Liver (tissue), 9 donors: ENCODE measurements around the gene PALM3. TPM values are rescaled to one million over a fixed set of nuclear protein-coding genes. Genes with fewer than 3 reads are reported as not detected.

Source experiments
- DNase-seq: peaks from one replicate; pipeline ENCODE4 v3.0.0-alpha.2; 2017; ENCODE audit warnings: low spot score
- H3K27ac ChIP-seq, 2 donors: one replicate each; pipeline ENCODE4 v1.7.0; 2013; ENCODE audit warnings: inconsistent platforms in 2 of 2, low read length in 2 of 2, control low read depth in 1 of 2, low read depth in 1 of 2, mild to moderate bottlenecking in 1 of 2
- H3K27me3 ChIP-seq, 4 donors: one replicate each; pipeline versions ENCODE4 v1.6.1 to v1.7.0; 2013; ENCODE audit warnings: low read length in 3 of 4, inconsistent platforms in 1 of 4, mild to moderate bottlenecking in 1 of 4, moderate library complexity in 1 of 4; ENCODE audit not compliant: control insufficient read depth in 4 of 4, insufficient read depth in 4 of 4
- H3K36me3 ChIP-seq, 4 donors: one replicate each; pipeline versions ENCODE4 v1.6.1 to v1.7.0; 2013; ENCODE audit warnings: low read length in 3 of 4, mild to moderate bottlenecking in 3 of 4, low read depth in 1 of 4, moderate library complexity in 1 of 4; ENCODE audit not compliant: control insufficient read depth in 4 of 4, insufficient read depth in 3 of 4
- H3K4me1 ChIP-seq, 4 donors: one replicate each; pipeline versions ENCODE4 v1.6.1 to v1.7.0; 2013; ENCODE audit warnings: low read length in 3 of 4, mild to moderate bottlenecking in 3 of 4, moderate library complexity in 1 of 4; ENCODE audit not compliant: control insufficient read depth in 4 of 4, insufficient read depth in 4 of 4
- H3K4me3 ChIP-seq, 3 donors: one replicate each; pipeline versions ENCODE4 v1.6.1 to v1.7.0; 2013; ENCODE audit warnings: low read length in 3 of 3, control low read depth in 1 of 3, low read depth in 1 of 3, mild to moderate bottlenecking in 1 of 3
- H3K9ac ChIP-seq, 2 donors: one replicate each; pipeline ENCODE4 v1.7.0; 2013; ENCODE audit warnings: low read length in 2 of 2, mild to moderate bottlenecking in 2 of 2, moderate library complexity in 2 of 2, control low read depth in 1 of 2, low read depth in 1 of 2
- H3K9me3 ChIP-seq, 4 donors: one replicate each; pipeline versions ENCODE4 v1.6.1 to v1.7.0; 2013; ENCODE audit warnings: low read length in 3 of 4; ENCODE audit not compliant: control insufficient read depth in 4 of 4
- EGR1 ChIP-seq, 2 donors: IDR thresholded peaks; 2 replicates each; pipeline ENCODE4 v1.6.1; 2016 to 2018; ENCODE audit warnings: antibody characterized with exemption in 2 of 2, low read depth in 2 of 2
- FOXA1 ChIP-seq: IDR thresholded peaks from 2 replicates; pipeline ENCODE4 v1.6.1; 2016; ENCODE audit warnings: antibody characterized with exemption
- FOXA2 ChIP-seq: IDR thresholded peaks from 2 replicates; pipeline ENCODE4 v1.6.1; 2016; ENCODE audit warnings: antibody characterized with exemption
- GABPA ChIP-seq, 2 donors: IDR thresholded peaks in 1 of 2; conservative IDR thresholded peaks in 1 of 2; 2 replicates each; pipeline ENCODE4 v1.6.1; 2016; ENCODE audit warnings: antibody characterized with exemption in 2 of 2, mild to moderate bottlenecking in 1 of 2, moderate library complexity in 1 of 2
- HNF4G ChIP-seq: IDR thresholded peaks from 2 replicates; pipeline ENCODE4 v1.6.1; 2016; ENCODE audit warnings: antibody characterized with exemption
- JUND ChIP-seq, 2 donors: IDR thresholded peaks; 2 replicates each; pipeline ENCODE4 v1.6.1; 2016; ENCODE audit warnings: antibody characterized with exemption in 2 of 2
- NR2F2 ChIP-seq: IDR thresholded peaks from 2 replicates; pipeline ENCODE4 v1.6.1; 2016; ENCODE audit warnings: antibody characterized with exemption
- RAD21 ChIP-seq, 2 donors: IDR thresholded peaks; 2 replicates each; pipeline ENCODE4 v1.6.1; 2016; ENCODE audit warnings: antibody characterized with exemption in 2 of 2, mild to moderate bottlenecking in 2 of 2
- RXRA ChIP-seq, 2 donors: IDR thresholded peaks; 2 replicates each; pipeline ENCODE4 v1.6.1; 2017 to 2018; ENCODE audit warnings: antibody characterized with exemption in 2 of 2, mild to moderate bottlenecking in 1 of 2
- TAF1 ChIP-seq: conservative IDR thresholded peaks from 2 replicates; pipeline ENCODE4 v1.6.1; 2016; ENCODE audit warnings: antibody characterized with exemption, mild to moderate bottlenecking
- YY1 ChIP-seq: IDR thresholded peaks from 2 replicates; pipeline ENCODE4 v1.6.1; 2016; ENCODE audit warnings: antibody characterized with exemption, mild to moderate bottlenecking
- WGBS: extraction: QIAGEN DNeasy Blood & Tissue Kit; methylation state at CpG from one replicate; pipeline ENCODE4 v1.1.7; 2013; 5-methylcytosine and 5-hydroxymethylcytosine counted together
- polyA plus RNA-seq, 2 donors: library from polyadenylated mRNA; stranded (reverse) in 1 of 2; unstranded in 1 of 2; fragments of 200-250 nt in 1 of 2; fragments of >200 nt in 1 of 2; fragmentation: Nextera tagmentation in 1 of 2; extraction: Ambion mirVana in 1 of 2; gene quantifications; one replicate each; pipeline versions ENCODE4 v1.2.1 to v1.2.3, GENCODE V29; 2013 to 2015
- total RNA-seq, 2 donors: library from RNA; depleted of rRNA; stranded (reverse); fragments of >200 nt; gene quantifications; one replicate each; pipeline ENCODE4 v1.2.3, GENCODE V29; 2014
- TF ChIP-seq, protein P1 (sequence below): IDR thresholded peaks from 2 replicates; pipeline ENCODE4 v1.6.1; 2016; ENCODE audit warnings: antibody characterized with exemption, mild to moderate bottlenecking
- TF ChIP-seq, protein P2 (sequence below): IDR thresholded peaks from 2 replicates; pipeline ENCODE4 v1.6.1; 2016; ENCODE audit warnings: antibody characterized with exemption
- TF ChIP-seq, protein P3 (sequence below): IDR thresholded peaks from 2 replicates; pipeline ENCODE4 v1.6.1; 2016; ENCODE audit warnings: antibody characterized with exemption
- donor health status: healthy.
- donor health status: healthy.
- donor health status: healthy.
- donor health status: healthy.
- donor health status: healthy.

PALM3 gene
- total and polyA plus RNA-seq, 4 donors, result 1.4 to 17.9 (median 5.9) TPM

DNA sequence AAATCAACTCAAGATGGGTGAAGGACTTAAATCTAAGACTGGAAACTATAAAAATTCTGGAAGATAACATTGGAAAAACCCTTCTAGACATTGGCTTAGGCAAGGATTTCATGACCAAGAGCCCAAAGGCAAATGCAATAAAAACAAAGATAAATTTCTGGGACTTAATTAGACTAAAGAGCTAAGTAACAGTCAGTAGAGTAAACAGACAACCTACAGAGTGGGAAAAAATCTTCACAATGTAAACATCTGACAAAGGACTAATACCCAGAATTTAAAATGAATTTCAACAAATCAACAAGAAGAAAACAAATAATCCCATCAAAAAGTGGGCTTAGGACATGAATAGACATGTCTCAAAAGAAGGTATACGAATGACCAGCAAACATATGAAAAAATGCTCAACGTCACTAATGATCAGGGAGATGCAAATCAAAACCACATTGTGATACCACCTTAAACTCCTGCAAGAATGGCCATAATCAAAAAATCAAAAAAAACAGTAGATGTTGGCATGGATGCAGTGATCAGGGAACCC lies 49.4 kb downstream of the PALM3 start:
- DNase-seq, result no peak
- no peak overlapping the region for H3K27ac ChIP-seq
- WGBS, result 92% methylated on average over 2 of the region's 2 CpGs

DNA sequence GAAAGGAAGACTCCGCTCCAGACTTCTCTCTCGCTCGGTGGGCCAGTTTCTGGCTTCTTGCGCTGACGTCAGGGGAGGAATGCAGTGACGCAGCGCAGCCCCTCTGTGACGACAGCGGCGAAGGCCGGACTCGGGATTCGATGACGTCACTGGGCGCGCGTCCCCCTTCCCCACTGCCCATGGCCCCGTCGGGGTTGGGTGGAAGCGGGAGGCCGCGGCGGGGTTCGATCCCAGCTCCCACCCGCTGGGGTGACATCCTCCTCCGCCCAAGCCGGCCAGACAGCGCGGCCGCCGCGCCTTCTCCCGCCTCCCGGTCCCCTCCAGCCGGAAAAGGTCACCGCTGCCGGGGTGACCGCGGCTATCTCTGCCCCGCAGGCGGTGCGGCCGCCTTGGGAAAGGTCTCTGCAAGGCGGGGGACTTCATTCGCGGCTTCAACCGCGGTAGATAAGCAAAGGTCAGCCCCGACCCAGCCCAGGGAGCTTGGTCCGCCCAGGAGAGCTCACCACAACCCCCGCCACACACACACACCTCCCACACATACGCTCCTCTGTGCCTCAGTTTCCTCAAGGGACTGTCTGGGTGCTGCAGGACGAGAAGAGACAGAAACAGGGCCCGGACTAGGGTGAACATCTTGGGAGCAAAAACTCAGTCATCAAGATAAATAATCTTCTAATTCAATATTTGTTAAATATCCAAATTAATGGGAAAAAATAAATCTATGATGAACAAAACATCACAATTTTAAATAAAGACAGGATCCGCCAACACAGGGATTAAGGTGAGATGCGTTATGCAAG lies 54.9 kb downstream of the PALM3 start:
- Histone ChIP-seq H3K4me1 (peaks cover 6 to 15% (median 10%) of the 10 kb centered on the region in 4 donors), H3K4me3 (peak overlapping the region; percentile 51 to 83 (median 76)), H3K9ac (peak overlapping the region; percentile 79 to 95), H3K36me3 (no peaks in the 10 kb centered on the region), H3K27ac (peak overlapping the region; percentile 93 to 96), H3K27me3 (no peaks in the 10 kb centered on the region), H3K9me3 (no peaks in the 10 kb centered on the region)
- WGBS, result 4% methylated on average over 56 of the region's 56 CpGs
- TF ChIP-seq FOXA2, result no peak
- TF ChIP-seq, protein P1, sequence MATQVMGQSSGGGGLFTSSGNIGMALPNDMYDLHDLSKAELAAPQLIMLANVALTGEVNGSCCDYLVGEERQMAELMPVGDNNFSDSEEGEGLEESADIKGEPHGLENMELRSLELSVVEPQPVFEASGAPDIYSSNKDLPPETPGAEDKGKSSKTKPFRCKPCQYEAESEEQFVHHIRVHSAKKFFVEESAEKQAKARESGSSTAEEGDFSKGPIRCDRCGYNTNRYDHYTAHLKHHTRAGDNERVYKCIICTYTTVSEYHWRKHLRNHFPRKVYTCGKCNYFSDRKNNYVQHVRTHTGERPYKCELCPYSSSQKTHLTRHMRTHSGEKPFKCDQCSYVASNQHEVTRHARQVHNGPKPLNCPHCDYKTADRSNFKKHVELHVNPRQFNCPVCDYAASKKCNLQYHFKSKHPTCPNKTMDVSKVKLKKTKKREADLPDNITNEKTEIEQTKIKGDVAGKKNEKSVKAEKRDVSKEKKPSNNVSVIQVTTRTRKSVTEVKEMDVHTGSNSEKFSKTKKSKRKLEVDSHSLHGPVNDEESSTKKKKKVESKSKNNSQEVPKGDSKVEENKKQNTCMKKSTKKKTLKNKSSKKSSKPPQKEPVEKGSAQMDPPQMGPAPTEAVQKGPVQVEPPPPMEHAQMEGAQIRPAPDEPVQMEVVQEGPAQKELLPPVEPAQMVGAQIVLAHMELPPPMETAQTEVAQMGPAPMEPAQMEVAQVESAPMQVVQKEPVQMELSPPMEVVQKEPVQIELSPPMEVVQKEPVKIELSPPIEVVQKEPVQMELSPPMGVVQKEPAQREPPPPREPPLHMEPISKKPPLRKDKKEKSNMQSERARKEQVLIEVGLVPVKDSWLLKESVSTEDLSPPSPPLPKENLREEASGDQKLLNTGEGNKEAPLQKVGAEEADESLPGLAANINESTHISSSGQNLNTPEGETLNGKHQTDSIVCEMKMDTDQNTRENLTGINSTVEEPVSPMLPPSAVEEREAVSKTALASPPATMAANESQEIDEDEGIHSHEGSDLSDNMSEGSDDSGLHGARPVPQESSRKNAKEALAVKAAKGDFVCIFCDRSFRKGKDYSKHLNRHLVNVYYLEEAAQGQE, result peak; percentile 46
- peak; percentile 90 for TF ChIP-seq NR2F2
- TF ChIP-seq FOXA1, result no peak
- no peak for TF ChIP-seq YY1
- TF ChIP-seq HNF4G, result no peak
- TF ChIP-seq, protein P2, sequence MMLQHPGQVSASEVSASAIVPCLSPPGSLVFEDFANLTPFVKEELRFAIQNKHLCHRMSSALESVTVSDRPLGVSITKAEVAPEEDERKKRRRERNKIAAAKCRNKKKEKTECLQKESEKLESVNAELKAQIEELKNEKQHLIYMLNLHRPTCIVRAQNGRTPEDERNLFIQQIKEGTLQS, result peak; percentile 16
- no peak for TF ChIP-seq GABPA (IDR thresholded peaks at IDR 0.05 in 1 of 2, conservative IDR thresholded peaks at IDR 0.05 in 1 of 2)
- TF ChIP-seq RXRA (IDR thresholded peaks at IDR 0.05), result no peak
- TF ChIP-seq JUND (IDR thresholded peaks at IDR 0.05), result peak; percentile 88 to 92
- peak in 1 of 2 donors; percentile 18 for TF ChIP-seq RAD21 (IDR thresholded peaks at IDR 0.05)
- no peak for DNase-seq

More for the DNA sequence above, 49.4 kb downstream of the PALM3 start:
- Histone ChIP-seq H3K9me3 (no peaks in the 10 kb centered on the region), H3K4me3 (no peak overlapping the region), H3K9ac (no peak overlapping the region), H3K27me3 (no peaks in the 10 kb centered on the region), H3K36me3 (no peaks in the 10 kb centered on the region), H3K4me1 (peaks cover 0 to 9% (median 2%) of the 10 kb centered on the region in 4 donors)
- TF ChIP-seq TAF1, result no peak
- TF ChIP-seq GABPA (IDR thresholded peaks at IDR 0.05 in 1 of 2, conservative IDR thresholded peaks at IDR 0.05 in 1 of 2), result no peak
- TF ChIP-seq, protein P1, result no peak
- TF ChIP-seq RXRA (IDR thresholded peaks at IDR 0.05), result no peak
- no peak for TF ChIP-seq FOXA2
- TF ChIP-seq, protein P3, sequence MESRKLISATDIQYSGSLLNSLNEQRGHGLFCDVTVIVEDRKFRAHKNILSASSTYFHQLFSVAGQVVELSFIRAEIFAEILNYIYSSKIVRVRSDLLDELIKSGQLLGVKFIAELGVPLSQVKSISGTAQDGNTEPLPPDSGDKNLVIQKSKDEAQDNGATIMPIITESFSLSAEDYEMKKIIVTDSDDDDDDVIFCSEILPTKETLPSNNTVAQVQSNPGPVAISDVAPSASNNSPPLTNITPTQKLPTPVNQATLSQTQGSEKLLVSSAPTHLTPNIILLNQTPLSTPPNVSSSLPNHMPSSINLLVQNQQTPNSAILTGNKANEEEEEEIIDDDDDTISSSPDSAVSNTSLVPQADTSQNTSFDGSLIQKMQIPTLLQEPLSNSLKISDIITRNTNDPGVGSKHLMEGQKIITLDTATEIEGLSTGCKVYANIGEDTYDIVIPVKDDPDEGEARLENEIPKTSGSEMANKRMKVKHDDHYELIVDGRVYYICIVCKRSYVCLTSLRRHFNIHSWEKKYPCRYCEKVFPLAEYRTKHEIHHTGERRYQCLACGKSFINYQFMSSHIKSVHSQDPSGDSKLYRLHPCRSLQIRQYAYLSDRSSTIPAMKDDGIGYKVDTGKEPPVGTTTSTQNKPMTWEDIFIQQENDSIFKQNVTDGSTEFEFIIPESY, result no peak
- TF ChIP-seq EGR1 (IDR thresholded peaks at IDR 0.05; ENCODE audit: low read depth in 2 of 2), result no peak
